Measurements from ENCODE around the gene PRKCE.

The PRKCE gene

GRCh38 chr2:45979065-45979464, 327.6 kb downstream of the PRKCE start:
- Histone ChIP-seq H3K14ac (ENCODE audit: low read length in 2 of 2) (no peak overlapping the region), H3K27ac (ENCODE audit: low read length, poor library complexity, severe bottlenecking) (no peak overlapping the region), H3K4me1 (ENCODE audit: control insufficient read depth, insufficient read depth, low read depth, low read length) (no peaks in the 10 kb centered on the region), H2BK120ac (ENCODE audit: low read depth, low read length) (no peak overlapping the region), H2AFZ (ENCODE audit: low read depth, low read length) (no peak overlapping the region), H3K18ac (ENCODE audit: low read depth in 1 of 2, low read length in 2 of 2) (no peak overlapping the region), H4K8ac (ENCODE audit: low read length) (no peak overlapping the region), H3K36me3 (ENCODE audit: control insufficient read depth in 1 of 2, insufficient read depth in 2 of 2, low read depth in 1 of 2, low read length in 2 of 2) (peaks cover 2 to 62% of the 10 kb centered on the region in 2 experiments), H3K9ac (ENCODE audit: low read length) (no peak overlapping the region), H3K23ac (ENCODE audit: low read length in 2 of 2) (no peak overlapping the region), H2BK12ac (ENCODE audit: low read length in 2 of 2) (no peak overlapping the region), H3K4me2 (ENCODE audit: low read length, poor library complexity, severe bottlenecking) (no peak overlapping the region), H3K79me1 (replicated peaks; ENCODE audit: low read length, poor library complexity, severe bottlenecking) (no peaks in the 10 kb centered on the region), H3K4ac (ENCODE audit: low read depth in 1 of 2, low read length in 2 of 2) (no peak overlapping the region), H3K9me3 (ENCODE audit: control insufficient read depth, low read length) (no peaks in the 10 kb centered on the region), H2AK5ac (ENCODE audit: low read length, severe bottlenecking) (no peak overlapping the region), H2BK5ac (ENCODE audit: low read depth, low read length, poor library complexity, severe bottlenecking) (no peak overlapping the region), H3K4me3 (ENCODE audit: insufficient read depth in 1 of 2, low read depth in 1 of 2, low read length in 2 of 2) (no peak overlapping the region), H3K27me3 (ENCODE audit: control insufficient read depth in 1 of 2, insufficient read depth in 1 of 2, low read length in 2 of 2) (no peaks in the 10 kb centered on the region), H4K91ac (ENCODE audit: low read length) (no peak overlapping the region), H2BK15ac (ENCODE audit: low read depth, poor library complexity, severe bottlenecking) (no peak overlapping the region)
- WGBS, result 88% methylated on average over 4 of the region's 4 CpGs
- DNase-seq, result no peak

- H3K9ac ChIP-seq (ENCODE audit: low read length), result no peak overlapping the region
- H3K14ac ChIP-seq (ENCODE audit: low read length in 2 of 2), result no peak overlapping the region
- H3K4ac ChIP-seq (ENCODE audit: low read depth in 1 of 2, low read length in 2 of 2), result no peak overlapping the region
- no peak overlapping the region for H3K4me3 ChIP-seq (ENCODE audit: insufficient read depth in 1 of 2, low read depth in 1 of 2, low read length in 2 of 2)
- no peak overlapping the region for H4K91ac ChIP-seq (ENCODE audit: low read length)
- H2BK12ac ChIP-seq (ENCODE audit: low read length in 2 of 2), result no peak overlapping the region
- no peak overlapping the region for H3K4me2 ChIP-seq (ENCODE audit: low read length, poor library complexity, severe bottlenecking)
- no peaks in the 10 kb centered on the region for H3K9me3 ChIP-seq (ENCODE audit: control insufficient read depth, low read length)
- no peak overlapping the region for H2BK15ac ChIP-seq (ENCODE audit: low read depth, poor library complexity, severe bottlenecking)
- H3K36me3 ChIP-seq (ENCODE audit: control insufficient read depth in 1 of 2, insufficient read depth in 2 of 2, low read depth in 1 of 2, low read length in 2 of 2), result peaks cover 2 to 74% of the 10 kb centered on the region in 2 experiments
- no peak overlapping the region for H3K23ac ChIP-seq (ENCODE audit: low read length in 2 of 2)
- no peaks in the 10 kb centered on the region for H3K79me1 ChIP-seq (replicated peaks; ENCODE audit: low read length, poor library complexity, severe bottlenecking)
- DNase-seq, result no peak
- H3K27me3 ChIP-seq (ENCODE audit: control insufficient read depth in 1 of 2, insufficient read depth in 1 of 2, low read length in 2 of 2), result no peaks in the 10 kb centered on the region
- no peak overlapping the region for H2BK120ac ChIP-seq (ENCODE audit: low read depth, low read length)
- WGBS, result 94% methylated on average over 8 of the region's 11 CpGs
- H3K27ac ChIP-seq (ENCODE audit: low read length, poor library complexity, severe bottlenecking), result no peak overlapping the region
- H2AK5ac ChIP-seq (ENCODE audit: low read length, severe bottlenecking), result no peak overlapping the region
- no peak overlapping the region for H2BK5ac ChIP-seq (ENCODE audit: low read depth, low read length, poor library complexity, severe bottlenecking)
- H2AFZ ChIP-seq (ENCODE audit: low read depth, low read length), result no peak overlapping the region
- H3K18ac ChIP-seq (ENCODE audit: low read depth in 1 of 2, low read length in 2 of 2), result no peak overlapping the region
- H3K4me1 ChIP-seq (ENCODE audit: control insufficient read depth, insufficient read depth, low read depth, low read length), result no peaks in the 10 kb centered on the region
- H4K8ac ChIP-seq (ENCODE audit: low read length), result no peak overlapping the region
Measured at GRCh38 chr2:45980161-45980865, 328.8 kb downstream of the PRKCE start.

- Histone ChIP-seq H2BK12ac (ENCODE audit: low read length in 2 of 2) (no peak overlapping the region), H4K91ac (ENCODE audit: low read length) (no peak overlapping the region), H2BK120ac (ENCODE audit: low read depth, low read length) (no peak overlapping the region), H3K4me3 (ENCODE audit: insufficient read depth in 1 of 2, low read depth in 1 of 2, low read length in 2 of 2) (no peak overlapping the region), H3K9ac (ENCODE audit: low read length) (no peak overlapping the region), H3K27ac (ENCODE audit: low read length, poor library complexity, severe bottlenecking) (no peak overlapping the region), H2BK15ac (ENCODE audit: low read depth, poor library complexity, severe bottlenecking) (no peak overlapping the region), H2AK5ac (ENCODE audit: low read length, severe bottlenecking) (no peak overlapping the region), H3K18ac (ENCODE audit: low read depth in 1 of 2, low read length in 2 of 2) (no peak overlapping the region), H3K23ac (ENCODE audit: low read length in 2 of 2) (no peak overlapping the region), H2AFZ (ENCODE audit: low read depth, low read length) (no peak overlapping the region), H3K4ac (ENCODE audit: low read depth in 1 of 2, low read length in 2 of 2) (no peak overlapping the region), H3K27me3 (ENCODE audit: control insufficient read depth in 1 of 2, insufficient read depth in 1 of 2, low read length in 2 of 2) (no peaks in the 10 kb centered on the region), H3K79me1 (replicated peaks; ENCODE audit: low read length, poor library complexity, severe bottlenecking) (no peaks in the 10 kb centered on the region), H3K4me1 (ENCODE audit: control insufficient read depth, insufficient read depth, low read depth, low read length) (no peaks in the 10 kb centered on the region), H3K4me2 (ENCODE audit: low read length, poor library complexity, severe bottlenecking) (no peak overlapping the region), H3K36me3 (ENCODE audit: control insufficient read depth in 1 of 2, insufficient read depth in 2 of 2, low read depth in 1 of 2, low read length in 2 of 2) (peaks cover 2 to 84% of the 10 kb centered on the region in 2 experiments), H2BK5ac (ENCODE audit: low read depth, low read length, poor library complexity, severe bottlenecking) (no peak overlapping the region), H3K9me3 (ENCODE audit: control insufficient read depth, low read length) (no peaks in the 10 kb centered on the region), H3K14ac (ENCODE audit: low read length in 2 of 2) (no peak overlapping the region), H4K8ac (ENCODE audit: low read length) (no peak overlapping the region)
- DNase-seq, result no peak
- 96% methylated on average over 4 of the region's 4 CpGs for WGBS
Measured at GRCh38 chr2:45981384-45981930, 330.0 kb downstream of the PRKCE start.

GRCh38 chr2:45982096-45982495, 330.6 kb downstream of the PRKCE start:
- 95% methylated on average over 7 of the region's 7 CpGs for WGBS
- H3K9ac ChIP-seq (ENCODE audit: low read length), result no peak overlapping the region
- H3K4ac ChIP-seq (ENCODE audit: low read depth in 1 of 2, low read length in 2 of 2), result no peak overlapping the region
- no peak for DNase-seq
- H3K23ac ChIP-seq (ENCODE audit: low read length in 2 of 2), result no peak overlapping the region
- H4K91ac ChIP-seq (ENCODE audit: low read length), result no peak overlapping the region
- no peak overlapping the region for H2AFZ ChIP-seq (ENCODE audit: low read depth, low read length)
- H3K4me3 ChIP-seq (ENCODE audit: insufficient read depth in 1 of 2, low read depth in 1 of 2, low read length in 2 of 2), result no peak overlapping the region
- H4K8ac ChIP-seq (ENCODE audit: low read length), result no peak overlapping the region
- no peak overlapping the region for H2BK5ac ChIP-seq (ENCODE audit: low read depth, low read length, poor library complexity, severe bottlenecking)
- H3K9me3 ChIP-seq (ENCODE audit: control insufficient read depth, low read length), result no peaks in the 10 kb centered on the region
- H3K14ac ChIP-seq (ENCODE audit: low read length in 2 of 2), result no peak overlapping the region
- no peak overlapping the region for H3K18ac ChIP-seq (ENCODE audit: low read depth in 1 of 2, low read length in 2 of 2)
- peaks cover 2 to 85% of the 10 kb centered on the region in 2 experiments for H3K36me3 ChIP-seq (ENCODE audit: control insufficient read depth in 1 of 2, insufficient read depth in 2 of 2, low read depth in 1 of 2, low read length in 2 of 2)
- no peak overlapping the region for H3K27ac ChIP-seq (ENCODE audit: low read length, poor library complexity, severe bottlenecking)
- H3K27me3 ChIP-seq (ENCODE audit: control insufficient read depth in 1 of 2, insufficient read depth in 1 of 2, low read length in 2 of 2), result no peaks in the 10 kb centered on the region
- H2BK15ac ChIP-seq (ENCODE audit: low read depth, poor library complexity, severe bottlenecking), result no peak overlapping the region
- no peaks in the 10 kb centered on the region for H3K79me1 ChIP-seq (replicated peaks; ENCODE audit: low read length, poor library complexity, severe bottlenecking)
- no peak overlapping the region for H2AK5ac ChIP-seq (ENCODE audit: low read length, severe bottlenecking)
- H3K4me1 ChIP-seq (ENCODE audit: control insufficient read depth, insufficient read depth, low read depth, low read length), result no peaks in the 10 kb centered on the region
- H3K4me2 ChIP-seq (ENCODE audit: low read length, poor library complexity, severe bottlenecking), result no peak overlapping the region
- H2BK12ac ChIP-seq (ENCODE audit: low read length in 2 of 2), result no peak overlapping the region
- H2BK120ac ChIP-seq (ENCODE audit: low read depth, low read length), result no peak overlapping the region

Measured in mesenchymal stem cell (in vitro differentiated cells and primary cell).